Left forelimb (tissue), 1 donor: ENCODE measurements around the gene WNT9A.

ENCODE experiments used
- DNase-seq: peaks from one replicate; pipeline ENCODE4 v3.0.0-alpha.2; 2018; ENCODE audit warnings: low spot score

WNT9A gene

GRCh38 chr1:227924168-227924832 is 23.4 kb downstream of the WNT9A start:
- no peak for DNase-seq

- no peak for DNase-seq
These were observed 24.2 kb downstream of the WNT9A start for GRCh38 chr1:227923353-227924167.

- no peak for DNase-seq
These were observed 25.0 kb downstream of the WNT9A start for GRCh38 chr1:227922501-227923352.

GRCh38 chr1:227921461-227922185 is 26.1 kb downstream of the WNT9A start:
- DNase-seq: no peak

GRCh38 chr1:227920896-227921295 is 26.8 kb downstream of the WNT9A start:
- no peak for DNase-seq

GRCh38 chr1:227920426-227920825 is 27.3 kb downstream of the WNT9A start:
- no peak for DNase-seq

- no peak for DNase-seq
These were observed 27.8 kb downstream of the WNT9A start for GRCh38 chr1:227919906-227920305.

GRCh38 chr1:227918736-227919135 is 29.0 kb downstream of the WNT9A start:
- DNase-seq: no peak

- DNase-seq: no peak
These were observed 29.5 kb downstream of the WNT9A start for GRCh38 chr1:227918083-227918700.

GRCh38 chr1:227917081-227917950 is 30.4 kb downstream of the WNT9A start:
- no peak for DNase-seq

GRCh38 chr1:227916655-227917054 is 31.1 kb downstream of the WNT9A start:
- no peak for DNase-seq

GRCh38 chr1:227915564-227916553 is 31.9 kb downstream of the WNT9A start:
- no peak for DNase-seq

GRCh38 chr1:227914801-227915563 is 32.8 kb downstream of the WNT9A start:
- DNase-seq: no peak

GRCh38 chr1:227913764-227914721 is 33.7 kb downstream of the WNT9A start:
- no peak for DNase-seq

GRCh38 chr1:227913396-227913763 is 34.4 kb downstream of the WNT9A start:
- no peak for DNase-seq

- no peak for DNase-seq
These were observed 34.9 kb downstream of the WNT9A start for GRCh38 chr1:227912866-227913265.

GRCh38 chr1:227911376-227911775 is 36.4 kb downstream of the WNT9A start:
- no peak for DNase-seq
